ENCODE results near the gene LVRN. TPM values are rescaled to one million over a fixed set of nuclear protein-coding genes. Genes with fewer than 3 reads are reported as not detected.

LVRN gene
- total RNA-seq, 3 donors from 2014 or later (not counting 1 experiment from before 2014, with no cell fraction given) = 0.77 TPM; not detected in 2

- WGBS (ENCODE audit: insufficient coverage) = 83% methylated on average over 1 of the region's 2 CpGs
- H3K36me3 ChIP-seq (ENCODE audit: control insufficient read depth, insufficient read depth, low read length) = no peaks in the 10 kb centered on the region
- Mint-ChIP-seq H3K4me3 (no peak overlapping the region), H3K9me3 (no peaks in the 10 kb centered on the region), H3K27me3 (ENCODE audit: low read depth in 2 of 2) (peaks cover 8 to 14% of the 10 kb centered on the region in 2 donors), H3K36me3 (no peaks in the 10 kb centered on the region), H3K27ac (no peak overlapping the region), H3K4me1 (no peaks in the 10 kb centered on the region)
- no peak for ATAC-seq
- DNase-seq = no peak
- intact Hi-C loops (cut with micrococcal nuclease) = no loop called here
- H3K4me3 ChIP-seq (ENCODE audit: low read length) = no peak overlapping the region
- H3K9me3 ChIP-seq (ENCODE audit: control insufficient read depth, insufficient read depth, low read length) = no peaks in the 10 kb centered on the region
- no peaks in the 10 kb centered on the region for H3K4me1 ChIP-seq (ENCODE audit: control insufficient read depth, insufficient read depth, low read length)
- H3K27me3 ChIP-seq (ENCODE audit: control insufficient read depth, insufficient read depth, low read length) = no peaks in the 10 kb centered on the region
- H3K27ac ChIP-seq (ENCODE audit: low read length) = no peak overlapping the region
- TF ChIP-seq CTCF (IDR thresholded peaks at IDR 0.05) = no peak
Observed at GRCh38 chr5:115988002-115988401, 25.7 kb downstream of the LVRN start.

- ATAC-seq = no peak
- no peak overlapping the region for H3K27ac ChIP-seq (ENCODE audit: low read length)
- no peaks in the 10 kb centered on the region for H3K36me3 ChIP-seq (ENCODE audit: control insufficient read depth, insufficient read depth, low read length)
- Mint-ChIP-seq H3K4me3 (no peak overlapping the region), H3K27me3 (ENCODE audit: low read depth in 2 of 2) (peaks cover 19 to 22% of the 10 kb centered on the region in 2 donors), H3K36me3 (no peaks in the 10 kb centered on the region), H3K27ac (no peak overlapping the region), H3K4me1 (no peaks in the 10 kb centered on the region), H3K9me3 (no peaks in the 10 kb centered on the region)
- no peaks in the 10 kb centered on the region for H3K9me3 ChIP-seq (ENCODE audit: control insufficient read depth, insufficient read depth, low read length)
- H3K27me3 ChIP-seq (ENCODE audit: control insufficient read depth, insufficient read depth, low read length) = peaks cover 4% of the 10 kb centered on the region
- H3K4me3 ChIP-seq (ENCODE audit: low read length) = no peak overlapping the region
- WGBS (ENCODE audit: insufficient coverage) = 40% methylated on average over 2 of the region's 5 CpGs
- no peaks in the 10 kb centered on the region for H3K4me1 ChIP-seq (ENCODE audit: control insufficient read depth, insufficient read depth, low read length)
- intact Hi-C loops (cut with micrococcal nuclease) = no loop called here
- TF ChIP-seq CTCF (IDR thresholded peaks at IDR 0.05) = no peak
- no peak for DNase-seq
Observed at GRCh38 chr5:115992848-115993350, 30.6 kb downstream of the LVRN start.

GRCh38 chr5:115995351-115995750, 33.1 kb downstream of the LVRN start:
- 84% methylated on average over 6 of the region's 6 CpGs for WGBS (ENCODE audit: insufficient coverage)
- Histone ChIP-seq H3K27ac (ENCODE audit: low read length) (no peak overlapping the region), H3K27me3 (ENCODE audit: control insufficient read depth, insufficient read depth, low read length) (peaks cover 6% of the 10 kb centered on the region), H3K4me1 (ENCODE audit: control insufficient read depth, insufficient read depth, low read length) (no peaks in the 10 kb centered on the region), H3K36me3 (ENCODE audit: control insufficient read depth, insufficient read depth, low read length) (no peaks in the 10 kb centered on the region), H3K4me3 (ENCODE audit: low read length) (no peak overlapping the region), H3K9me3 (ENCODE audit: control insufficient read depth, insufficient read depth, low read length) (no peaks in the 10 kb centered on the region)
- H3K4me1 Mint-ChIP-seq = no peaks in the 10 kb centered on the region
- H3K27me3 Mint-ChIP-seq (ENCODE audit: low read depth in 2 of 2) = peaks cover 19 to 22% of the 10 kb centered on the region in 2 donors
- DNase-seq = no peak
- TF ChIP-seq CTCF (IDR thresholded peaks at IDR 0.05) = no peak
- ATAC-seq = no peak
- H3K27ac Mint-ChIP-seq = no peak overlapping the region
- H3K36me3 Mint-ChIP-seq = no peaks in the 10 kb centered on the region
- no peaks in the 10 kb centered on the region for H3K9me3 Mint-ChIP-seq
- intact Hi-C loops (cut with micrococcal nuclease) = no loop called here
- no peak overlapping the region for H3K4me3 Mint-ChIP-seq

All from natural killer cell (primary cell).